Measurements from ENCODE around the gene ACAD11. TPM values are rescaled to one million over a fixed set of nuclear protein-coding genes. Genes with fewer than 3 reads are reported as not detected.
"Not testable (repeated sequence)": the region's sequence is repeated elsewhere in the genome, so short reads cannot be mapped to it uniquely, and the experiment has no call there.

Gene ACAD11
- total and polyA plus RNA-seq, 12 donors: 7.6 to 31.2 (median 22.2) TPM

DNA sequence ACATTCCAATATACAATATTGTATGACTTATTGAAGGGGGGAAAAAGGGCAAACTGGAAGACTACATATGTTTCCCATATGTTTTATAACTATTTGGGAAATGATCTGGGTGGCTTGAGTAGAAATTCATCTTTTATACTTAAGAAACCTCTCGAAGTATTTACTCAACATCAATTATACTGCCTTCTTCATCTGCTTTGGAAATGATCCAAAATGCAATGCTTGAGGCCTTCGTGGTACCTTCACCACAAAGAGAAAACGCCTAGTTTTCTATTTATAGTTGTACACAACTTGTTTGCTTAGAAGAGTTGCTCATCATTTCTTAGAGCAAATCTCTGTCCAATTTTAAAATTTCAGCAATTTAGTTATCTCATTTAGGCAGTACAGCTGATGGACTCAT lies 43.7 kb downstream of the ACAD11 start:
- 78 to 81% methylated on average over 3 of the region's 3 CpGs for WGBS, 2 donors
- TF ChIP-seq, protein P1, sequence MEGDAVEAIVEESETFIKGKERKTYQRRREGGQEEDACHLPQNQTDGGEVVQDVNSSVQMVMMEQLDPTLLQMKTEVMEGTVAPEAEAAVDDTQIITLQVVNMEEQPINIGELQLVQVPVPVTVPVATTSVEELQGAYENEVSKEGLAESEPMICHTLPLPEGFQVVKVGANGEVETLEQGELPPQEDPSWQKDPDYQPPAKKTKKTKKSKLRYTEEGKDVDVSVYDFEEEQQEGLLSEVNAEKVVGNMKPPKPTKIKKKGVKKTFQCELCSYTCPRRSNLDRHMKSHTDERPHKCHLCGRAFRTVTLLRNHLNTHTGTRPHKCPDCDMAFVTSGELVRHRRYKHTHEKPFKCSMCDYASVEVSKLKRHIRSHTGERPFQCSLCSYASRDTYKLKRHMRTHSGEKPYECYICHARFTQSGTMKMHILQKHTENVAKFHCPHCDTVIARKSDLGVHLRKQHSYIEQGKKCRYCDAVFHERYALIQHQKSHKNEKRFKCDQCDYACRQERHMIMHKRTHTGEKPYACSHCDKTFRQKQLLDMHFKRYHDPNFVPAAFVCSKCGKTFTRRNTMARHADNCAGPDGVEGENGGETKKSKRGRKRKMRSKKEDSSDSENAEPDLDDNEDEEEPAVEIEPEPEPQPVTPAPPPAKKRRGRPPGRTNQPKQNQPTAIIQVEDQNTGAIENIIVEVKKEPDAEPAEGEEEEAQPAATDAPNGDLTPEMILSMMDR (IDR thresholded peaks at IDR 0.05): no peak
- H3K27me3 ChIP-seq: no peaks in the 10 kb centered on the region
- DNase-seq (no peak), ATAC-seq (no peak)
- H3K4me1 ChIP-seq: peaks cover 0 to 11% (median 0%) of the 10 kb centered on the region in 9 donors
- H3K4me3 ChIP-seq: no peak overlapping the region
- no peak overlapping the region for H3K27ac ChIP-seq
- H3K9me3 ChIP-seq: peaks cover 0 to 19% (median 0%) of the 10 kb centered on the region in 11 donors
- intact Hi-C loops (cut with DNase I): no loop called here
- peaks cover 0 to 58% (median 11%) of the 10 kb centered on the region in 9 donors for H3K36me3 ChIP-seq

DNA sequence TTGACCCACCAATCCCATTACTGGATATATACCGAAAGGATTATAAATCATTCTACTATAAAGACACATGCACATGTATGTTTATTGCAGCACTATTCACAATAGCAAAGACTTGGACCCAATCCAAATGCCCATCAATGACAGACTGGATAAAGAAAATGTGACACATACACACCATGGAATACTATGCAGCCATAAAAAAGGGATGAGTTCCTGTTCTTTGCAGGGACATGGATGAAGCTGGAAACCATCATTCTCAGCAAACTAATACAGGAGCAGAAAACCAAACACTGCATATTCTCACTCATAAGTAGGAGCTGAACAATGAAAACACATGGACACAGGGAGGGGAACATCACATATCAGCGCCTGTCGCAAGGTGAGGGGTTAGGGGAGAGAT lies 44.3 kb downstream of the ACAD11 start:
- ATAC-seq; H3K27me3 ChIP-seq; DNase-seq; intact Hi-C loops (cut with DNase I); H3K4me1 ChIP-seq; H3K27ac ChIP-seq; H3K4me3 ChIP-seq: not testable (repeated sequence)
- 96 to 99% methylated on average over 3 of the region's 3 CpGs for WGBS, 2 donors
- peaks cover 0 to 52% (median 11%) of the 10 kb centered on the region in 9 donors for H3K36me3 ChIP-seq
- H3K9me3 ChIP-seq: peaks cover 0 to 15% (median 0%) of the 10 kb centered on the region in 11 donors

DNA sequence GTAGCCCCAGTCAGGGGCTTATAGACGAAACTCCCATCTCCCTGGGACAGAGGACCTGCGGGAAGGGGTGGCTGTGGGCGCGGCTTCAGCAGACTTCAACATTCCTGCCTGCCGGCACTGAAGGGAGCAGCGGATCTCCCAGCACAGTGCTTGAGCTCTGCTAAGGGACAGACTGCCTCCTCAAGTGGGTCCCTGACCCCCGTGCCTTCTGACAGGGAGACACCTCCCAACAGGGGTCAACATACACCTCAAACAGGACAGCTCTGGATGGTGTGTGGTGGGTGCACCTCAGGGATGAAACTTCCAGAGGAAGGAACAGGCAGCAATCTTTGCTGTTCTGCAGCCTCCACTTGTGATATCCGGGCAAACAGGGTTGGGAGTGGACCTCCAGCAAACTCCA lies 53.0 kb downstream of the ACAD11 start:
- intact Hi-C loops (cut with DNase I); H3K27me3 ChIP-seq; DNase-seq; H3K4me3 ChIP-seq: not testable (repeated sequence)
- Histone ChIP-seq H3K36me3 (peaks cover 0 to 46% (median 8%) of the 10 kb centered on the region in 9 donors), H3K27ac (peak overlapping the region in 2 of 10 donors; percentile 31 to 46), H3K9me3 (peaks cover 0 to 24% (median 0%) of the 10 kb centered on the region in 11 donors), H3K4me1 (peaks cover 0 to 23% (median 6%) of the 10 kb centered on the region in 9 donors)
- 74 to 82% methylated on average over 8 of the region's 8 CpGs for WGBS, 2 donors
- ATAC-seq: peak in 1 of 8 donors; percentile 14

DNA sequence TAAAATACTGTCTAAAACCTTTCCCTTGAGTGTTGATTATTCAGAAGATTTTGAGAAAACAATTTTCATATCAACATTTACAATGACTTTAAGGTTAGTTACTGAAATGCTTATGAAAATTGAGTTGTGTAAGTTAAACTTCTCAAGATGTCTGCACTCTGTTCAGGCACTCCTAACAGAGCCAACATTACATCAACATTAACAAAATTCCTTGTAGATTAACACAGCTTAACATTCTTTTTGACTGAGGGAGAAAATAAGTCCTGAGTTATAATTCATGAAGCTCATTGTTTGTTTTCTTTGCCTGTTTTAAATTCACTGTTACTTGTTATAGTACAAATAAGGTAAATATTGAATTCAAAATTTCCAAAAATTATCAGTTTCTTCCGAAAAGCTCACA lies 53.5 kb downstream of the ACAD11 start:
- H3K4me1 ChIP-seq: peaks cover 0 to 23% (median 6%) of the 10 kb centered on the region in 9 donors
- H3K27me3 ChIP-seq: no peaks in the 10 kb centered on the region
- intact Hi-C loops (cut with DNase I): no loop called here
- 81 to 87% methylated on average over 1 of the region's 1 CpG for WGBS, 2 donors
- peaks cover 0 to 24% (median 0%) of the 10 kb centered on the region in 11 donors for H3K9me3 ChIP-seq
- no peak overlapping the region for H3K4me3 ChIP-seq
- no peak for DNase-seq
- H3K27ac ChIP-seq: peak overlapping the region in 3 of 10 donors; percentile 15 to 62 (median 31)
- peak in 4 of 8 donors; percentile 33 to 79 (median 56) for ATAC-seq
- TF ChIP-seq, protein P1 (IDR thresholded peaks at IDR 0.05): no peak
- peaks cover 0 to 46% (median 8%) of the 10 kb centered on the region in 9 donors for H3K36me3 ChIP-seq

DNA sequence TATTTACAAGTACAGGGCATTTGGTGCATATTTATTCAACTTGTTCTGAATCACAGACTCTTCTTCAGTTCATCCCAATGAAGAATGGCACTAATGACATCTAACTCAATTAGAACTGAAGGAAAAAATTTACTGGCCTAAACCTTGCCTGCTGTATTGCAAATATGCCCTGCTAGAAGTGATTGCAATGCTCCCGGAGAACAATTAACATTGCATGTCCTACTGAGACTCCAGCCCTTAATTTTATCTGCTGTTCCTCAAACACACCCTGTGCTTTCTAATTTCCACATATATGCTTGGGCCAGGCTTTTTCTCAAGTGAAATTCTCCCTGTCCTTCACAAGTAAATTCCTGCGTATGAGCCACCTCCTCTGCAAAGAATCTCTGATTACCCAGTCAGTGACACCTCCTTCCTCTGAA lies 54.2 kb downstream of the ACAD11 start:
- TF ChIP-seq, protein P1 (IDR thresholded peaks at IDR 0.05): no peak
- ATAC-seq (peak in 4 of 8 donors; percentile 18 to 52 (median 25)), DNase-seq (no peak)
- peaks cover 0 to 46% (median 8%) of the 10 kb centered on the region in 9 donors for H3K36me3 ChIP-seq
- peak overlapping the region in 3 of 10 donors; percentile 15 to 62 (median 31) for H3K27ac ChIP-seq
- no peak overlapping the region for H3K4me3 ChIP-seq
- intact Hi-C loops (cut with DNase I): no loop called here
- 52 to 60% methylated on average over 2 of the region's 2 CpGs for WGBS, 2 donors
- peaks cover 0 to 23% (median 6%) of the 10 kb centered on the region in 9 donors for H3K4me1 ChIP-seq
- no peaks in the 10 kb centered on the region for H3K27me3 ChIP-seq
- peaks cover 0 to 24% (median 0%) of the 10 kb centered on the region in 11 donors for H3K9me3 ChIP-seq

DNA sequence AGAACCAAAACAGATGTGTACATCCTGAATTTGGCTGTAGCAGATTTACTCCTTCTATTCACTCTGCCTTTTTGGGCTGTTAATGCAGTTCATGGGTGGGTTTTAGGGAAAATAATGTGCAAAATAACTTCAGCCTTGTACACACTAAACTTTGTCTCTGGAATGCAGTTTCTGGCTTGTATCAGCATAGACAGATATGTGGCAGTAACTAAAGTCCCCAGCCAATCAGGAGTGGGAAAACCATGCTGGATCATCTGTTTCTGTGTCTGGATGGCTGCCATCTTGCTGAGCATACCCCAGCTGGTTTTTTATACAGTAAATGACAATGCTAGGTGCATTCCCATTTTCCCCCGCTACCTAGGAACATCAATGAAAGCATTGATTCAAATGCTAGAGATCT lies 59.0 kb downstream of the ACAD11 start:
- H3K4me3 ChIP-seq; H3K9me3 ChIP-seq; H3K27ac ChIP-seq; DNase-seq; H3K27me3 ChIP-seq; ATAC-seq; intact Hi-C loops (cut with DNase I): not testable (repeated sequence)
- Histone ChIP-seq H3K36me3 (peaks cover 0 to 50% (median 8%) of the 10 kb centered on the region in 9 donors), H3K4me1 (peaks cover 0 to 25% (median under 1%) of the 10 kb centered on the region in 9 donors)
- WGBS, 2 donors: no CpG with 5 or more reads among the region's 1 CpG
